Activated CD4-positive, CD25-positive, alpha-beta regulatory T cell treated with anti-CD3 and anti-CD28 coated beads, Interleukin-2, amount 50 U/mL, for 16 hours (primary cell): ENCODE results near the gene NOC2L.
A peak's percentile ranks its signal among the peaks of the same experiment; 100 is the strongest.
"Not testable (repeated sequence)": the region's sequence is repeated elsewhere in the genome, so short reads cannot be mapped to it uniquely, and the experiment has no call there.

Source experiments
- DNase-seq: peaks from one replicate; pipeline ENCODE4 v3.0.0-alpha.2; 2020; ENCODE audit warnings: low read depth, low spot score

Gene NOC2L

DNA sequence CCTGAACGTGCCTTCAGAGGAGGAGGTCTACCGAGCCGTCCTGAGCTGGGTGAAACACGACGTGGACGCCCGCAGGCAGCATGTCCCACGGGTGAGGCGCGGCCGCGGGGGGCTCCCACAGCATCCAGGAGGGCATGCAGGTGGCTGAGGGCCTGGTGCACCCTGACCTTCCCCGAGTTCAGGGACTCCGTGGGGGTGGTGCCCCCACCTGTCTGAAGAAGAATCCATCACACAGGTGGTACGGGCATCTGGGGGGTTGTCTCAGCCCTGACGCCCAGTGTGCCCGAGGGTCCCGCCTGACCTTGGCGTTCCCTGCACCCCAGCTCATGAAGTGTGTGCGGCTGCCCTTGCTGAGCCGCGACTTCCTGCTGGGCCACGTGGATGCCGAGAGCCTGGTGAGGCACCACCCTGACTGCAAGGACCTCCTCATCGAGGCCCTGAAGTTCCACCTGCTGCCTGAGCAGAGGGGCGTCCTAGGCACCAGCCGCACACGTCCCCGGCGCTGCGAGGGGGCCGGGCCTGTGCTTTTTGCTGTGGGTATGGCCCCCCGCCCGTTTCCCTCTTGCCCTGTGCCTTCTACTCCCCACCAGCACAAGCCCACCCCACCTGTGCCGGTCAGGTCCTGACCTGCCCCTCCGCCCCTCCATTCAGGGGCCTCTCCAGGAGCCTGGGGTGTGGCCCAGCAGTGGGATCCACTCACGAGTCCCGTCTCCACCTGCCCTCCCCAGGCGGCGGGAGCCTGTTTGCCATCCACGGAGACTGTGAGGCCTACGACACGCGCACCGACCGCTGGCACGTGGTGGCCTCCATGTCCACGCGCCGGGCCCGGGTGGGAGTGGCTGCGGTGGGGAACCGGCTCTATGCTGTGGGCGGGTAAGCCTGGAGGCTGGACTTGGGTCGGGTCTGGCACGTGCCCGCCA is 3.6 kb upstream of the NOC2L start:
- no peak for DNase-seq

GRCh38 chr1:961132-961669 is 2.1 kb upstream of the NOC2L start:
- DNase-seq = no peak

GRCh38 chr1:960363-961131 is 1.5 kb upstream of the NOC2L start, which contains the start of gene KLHL17:
KLHL17 (plus strand) TSS chr1:960584; CDS start chr1:960694, 110 bp downstream.
- DNase-seq = peak; percentile 61

- DNase-seq = no peak
Measured at GRCh38 chr1:959731-960362, 791 bp upstream of the NOC2L start.

DNA sequence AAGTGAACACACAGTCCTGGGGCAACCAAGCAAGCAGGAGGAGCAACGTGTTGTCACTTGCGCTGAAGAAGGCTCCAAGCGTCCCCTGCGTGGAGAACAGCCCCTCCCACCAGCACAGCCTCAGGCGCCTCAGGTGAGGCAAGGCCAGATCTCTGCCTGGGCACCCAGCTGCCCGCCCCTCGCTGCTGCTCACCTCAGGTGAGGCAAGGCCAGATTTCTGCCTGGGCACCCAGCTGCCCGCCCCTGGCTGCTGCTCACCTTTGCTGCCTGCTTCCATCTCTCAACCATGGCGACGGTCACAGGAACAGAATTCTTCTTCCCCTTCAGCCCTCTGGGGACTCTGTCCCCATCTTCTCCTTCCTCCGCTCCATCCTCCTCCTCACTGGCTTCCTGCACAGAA is 2.4 kb downstream of the NOC2L start:
- no peak for DNase-seq

- DNase-seq = no peak
Measured at GRCh38 chr1:955474-955873, 3.6 kb downstream of the NOC2L start.

DNA sequence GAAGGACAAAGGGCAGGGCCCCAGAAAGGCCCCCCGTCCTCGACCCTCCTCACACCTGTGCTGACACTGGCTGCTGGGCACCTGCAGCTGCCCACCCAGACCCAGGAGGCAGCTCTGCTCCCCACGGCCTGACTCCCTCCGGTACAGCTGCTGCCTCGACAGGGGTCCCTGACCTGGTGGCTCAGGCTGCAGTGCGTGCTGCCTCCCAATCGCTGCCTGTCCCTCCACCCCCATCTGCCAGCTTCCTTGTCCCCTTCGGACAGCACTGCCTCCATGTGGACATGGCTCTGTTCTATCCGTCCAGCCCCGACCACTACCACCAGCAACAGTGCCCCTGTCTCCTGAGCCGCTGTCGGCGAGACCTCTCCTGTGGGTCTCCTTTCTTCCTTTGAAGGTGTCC is 4.1 kb downstream of the NOC2L start:
- no peak for DNase-seq

- DNase-seq = no peak
Measured at GRCh38 chr1:953524-954320, 5.3 kb downstream of the NOC2L start.

DNA sequence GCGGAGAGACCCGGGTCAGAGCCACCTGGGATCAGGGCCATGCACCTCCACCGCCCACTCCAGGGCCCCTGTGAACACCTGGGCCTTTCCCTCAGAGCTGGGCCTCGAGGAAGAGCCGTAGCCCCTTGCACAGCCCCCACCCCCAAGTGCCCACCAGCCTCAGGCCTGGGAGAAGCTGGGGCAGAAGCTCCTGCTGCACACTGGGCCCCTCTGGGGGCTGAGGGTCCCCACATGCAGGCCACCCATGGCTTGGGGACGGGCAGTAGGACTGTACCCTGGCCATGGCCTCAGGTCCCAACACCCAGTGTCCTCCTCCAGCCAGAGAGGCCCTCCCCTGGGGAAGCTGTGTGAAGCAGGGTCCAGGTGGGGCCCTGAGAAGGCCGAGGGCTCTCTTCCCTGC is 6.5 kb downstream of the NOC2L start:
- DNase-seq = no peak

GRCh38 chr1:952201-952600 is 6.9 kb downstream of the NOC2L start:
- no peak for DNase-seq

- no peak for DNase-seq
Measured at GRCh38 chr1:951364-951763, 7.7 kb downstream of the NOC2L start.

DNA sequence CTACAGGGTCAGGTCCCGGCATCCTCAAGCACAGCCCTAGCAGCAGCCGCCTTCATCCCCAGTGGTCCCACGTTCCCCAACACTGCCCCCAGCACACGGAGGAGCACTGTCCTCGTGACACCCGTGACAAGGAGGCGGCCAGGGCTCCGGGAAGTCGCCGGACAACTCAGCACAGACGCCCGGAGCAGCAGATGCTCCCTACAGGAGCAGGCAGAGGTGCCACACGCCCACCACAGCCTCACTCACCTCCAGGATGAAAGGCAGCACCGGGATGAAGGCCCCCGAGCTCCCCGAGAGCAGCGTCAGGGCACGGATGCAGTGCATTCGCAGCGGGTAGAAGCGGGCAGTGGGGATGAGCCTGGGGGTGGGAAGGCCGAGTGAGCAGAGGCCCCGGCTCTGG is 8.2 kb downstream of the NOC2L start:
- no peak for DNase-seq

DNA sequence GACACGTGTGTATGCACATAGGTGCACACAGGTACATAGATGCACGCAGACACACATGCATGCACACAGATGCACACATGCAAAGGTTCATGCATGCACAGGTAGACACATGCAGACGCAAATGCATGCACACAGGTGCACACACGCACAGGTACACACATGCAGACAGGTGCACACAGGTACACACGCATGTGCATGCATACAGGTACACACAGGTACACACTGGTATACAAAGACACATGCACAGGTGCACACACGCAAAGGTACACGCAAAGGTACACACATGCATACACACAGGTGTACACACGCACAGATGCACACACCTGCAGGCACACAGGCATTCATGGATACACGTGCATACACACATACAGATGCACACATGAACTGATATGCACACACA is 8.8 kb downstream of the NOC2L start:
- DNase-seq = no peak

DNA sequence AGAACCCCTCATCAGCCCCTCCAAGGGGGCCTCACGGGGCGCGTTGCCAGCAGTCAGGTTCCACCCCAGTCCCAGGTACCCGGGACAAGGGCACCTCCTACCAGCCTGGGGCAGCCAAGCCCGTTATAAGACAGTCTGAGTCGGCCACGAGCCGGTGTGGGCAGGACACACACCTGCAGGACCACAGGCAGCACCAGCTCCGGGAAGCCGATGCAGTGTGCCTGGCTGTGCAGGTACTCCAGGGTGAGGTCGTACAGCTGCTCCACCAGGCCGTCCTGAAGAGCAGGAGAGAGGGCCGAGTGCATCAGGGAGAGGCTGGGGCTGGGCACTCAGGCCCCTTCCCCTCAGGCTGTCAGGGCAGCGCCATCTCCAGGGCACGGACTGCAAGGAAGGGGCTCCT is 11.1 kb downstream of the NOC2L start:
- no peak for DNase-seq

GRCh38 chr1:946811-947210 is 12.2 kb downstream of the NOC2L start:
- not testable (repeated sequence) for DNase-seq

- no peak for DNase-seq
Measured at GRCh38 chr1:945688-946556, 13.1 kb downstream of the NOC2L start.

GRCh38 chr1:944341-945325 is 14.4 kb downstream of the NOC2L start:
- no peak for DNase-seq

DNA sequence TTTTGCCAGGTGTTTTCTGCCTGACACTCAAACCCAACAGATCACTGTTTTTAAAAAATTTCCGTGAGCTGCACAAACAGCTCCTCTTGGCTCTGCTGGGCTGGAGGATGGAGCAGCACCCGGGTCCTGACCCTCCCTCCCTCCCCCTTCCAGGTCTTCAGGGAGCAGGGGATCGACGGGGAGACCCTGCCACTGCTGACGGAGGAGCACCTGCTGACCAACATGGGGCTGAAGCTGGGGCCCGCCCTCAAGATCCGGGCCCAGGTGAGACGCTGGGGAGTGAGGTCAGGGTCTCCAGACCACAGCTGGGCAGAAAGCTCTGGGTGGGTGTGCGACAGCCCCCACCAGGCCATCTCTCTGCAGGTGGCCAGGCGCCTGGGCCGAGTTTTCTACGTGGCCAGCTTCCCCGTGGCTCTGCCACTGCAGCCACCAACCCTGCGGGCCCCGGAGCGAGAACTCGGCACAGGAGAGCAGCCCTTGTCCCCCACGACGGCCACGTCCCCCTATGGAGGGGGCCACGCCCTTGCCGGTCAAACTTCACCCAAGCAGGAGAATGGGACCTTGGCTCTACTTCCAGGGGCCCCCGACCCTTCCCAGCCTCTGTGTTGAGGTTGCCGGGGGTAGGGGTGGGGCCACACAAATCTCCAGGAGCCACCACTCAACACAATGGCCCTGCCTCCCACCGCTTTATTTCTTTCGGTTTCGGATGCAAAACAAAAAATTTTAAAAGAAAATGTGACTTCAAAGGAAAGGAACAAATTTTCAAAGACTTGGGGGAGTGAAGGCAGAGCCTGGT is 15.3 kb downstream of the NOC2L start:
- DNase-seq = no peak
